LHCN-M2 (cell line): ENCODE measurements around the gene GYS1. TPM values are rescaled to one million over a fixed set of nuclear protein-coding genes. Genes with fewer than 3 reads are reported as not detected.

Experiments
- DNase-seq: peaks from one replicate; pipeline ENCODE4 v3.0.0-alpha.2; 2012; ENCODE audit warnings: low read depth
- total RNA-seq: library from RNA; depleted of rRNA; stranded (reverse); fragments of >200 nt; gene quantifications from 2 replicates; pipeline ENCODE4 v1.2.3, GENCODE V29; 2014

Gene GYS1
- total RNA-seq, 1 experiment from 2014 or later = 80.0 TPM

DNA sequence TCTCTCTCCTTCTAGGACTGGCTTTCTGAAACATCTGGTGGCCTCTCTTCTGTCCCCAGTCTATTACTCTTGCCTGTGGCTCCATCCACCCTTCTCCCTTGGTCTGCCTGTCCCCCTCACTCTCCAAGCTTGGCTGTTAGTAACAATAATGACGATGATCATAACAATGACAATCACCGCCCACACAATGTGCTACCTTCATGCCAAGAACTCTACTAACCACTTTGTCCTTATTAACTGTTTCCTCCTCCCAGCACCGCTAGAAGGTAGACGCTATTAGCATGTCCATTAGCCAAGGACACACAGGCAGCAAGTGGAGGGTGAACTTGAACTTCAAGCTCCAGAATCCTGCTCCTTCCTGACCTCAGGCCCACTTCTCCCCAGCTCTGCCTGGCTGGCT lies 2.7 kb downstream of the GYS1 start:
- DNase-seq = no peak

DNA sequence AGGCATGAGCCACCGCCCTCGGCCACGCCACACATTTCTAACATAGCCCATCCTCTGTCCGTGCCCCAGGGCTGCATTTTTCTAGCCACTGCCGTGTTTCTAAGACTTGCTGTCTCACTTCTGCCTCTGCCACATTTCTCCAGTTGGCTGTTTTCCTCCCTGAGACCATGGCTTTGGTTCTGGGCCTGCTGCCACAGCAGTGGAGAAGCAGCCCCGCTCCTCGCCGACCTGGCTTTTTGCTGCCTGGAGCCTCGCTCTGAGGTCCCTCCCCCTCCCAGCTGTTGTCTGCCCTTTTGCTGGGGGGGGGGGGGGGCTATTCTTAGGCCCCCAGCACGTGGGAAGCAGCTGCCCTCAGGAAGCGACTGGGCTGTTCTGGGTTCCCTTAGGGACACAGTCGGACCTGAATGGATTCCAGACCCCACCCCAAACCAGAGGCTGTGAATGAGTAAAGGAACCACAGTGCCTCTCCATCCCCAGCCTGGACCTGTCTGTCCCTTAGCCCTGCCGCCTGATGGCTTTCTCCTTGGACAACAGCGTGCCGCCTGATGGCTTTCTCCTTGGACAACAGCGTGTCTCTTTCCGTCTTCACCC lies 3.3 kb downstream of the GYS1 start:
- DNase-seq = peak; percentile 88

DNA sequence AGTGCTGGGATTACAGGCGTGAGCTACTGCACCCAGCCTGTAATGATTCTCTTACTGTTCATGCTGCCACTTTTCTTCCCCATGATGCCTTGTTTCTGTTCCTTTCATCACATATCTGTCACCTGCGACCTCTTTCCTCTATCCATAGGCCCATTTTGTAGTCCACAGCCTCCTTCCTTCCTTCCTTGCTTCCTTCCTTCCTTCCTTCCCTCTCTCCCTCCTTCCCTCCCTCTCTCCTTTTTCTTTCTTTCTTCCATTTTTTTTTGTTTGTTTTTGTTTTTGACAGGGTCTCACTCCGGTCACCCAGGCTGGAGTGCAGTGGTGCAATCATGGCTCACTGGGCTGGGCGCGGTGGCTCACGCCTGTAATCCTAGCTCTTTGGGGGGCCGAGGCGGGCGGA lies 4.2 kb downstream of the GYS1 start:
- DNase-seq = no peak

DNA sequence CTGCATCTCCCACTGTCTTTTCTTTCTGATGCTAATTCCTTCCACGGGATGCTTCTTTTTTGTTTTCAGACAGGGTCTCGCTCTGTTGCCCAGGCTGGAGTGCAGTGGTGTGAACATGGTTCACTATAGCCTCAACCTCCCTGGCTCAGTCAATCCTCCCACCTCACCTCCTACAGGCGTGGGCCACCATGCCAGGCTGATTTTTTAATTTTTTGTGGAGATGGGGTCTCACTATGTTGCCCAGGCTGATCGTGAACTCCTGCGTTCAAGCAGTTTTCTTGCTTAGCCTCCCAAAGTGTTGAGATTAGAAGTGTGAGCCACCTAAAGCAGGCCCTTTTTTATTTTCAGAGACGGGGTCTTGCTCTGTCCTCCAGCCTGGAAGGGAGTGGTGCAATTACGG lies 4.8 kb downstream of the GYS1 start:
- DNase-seq = no peak

DNA sequence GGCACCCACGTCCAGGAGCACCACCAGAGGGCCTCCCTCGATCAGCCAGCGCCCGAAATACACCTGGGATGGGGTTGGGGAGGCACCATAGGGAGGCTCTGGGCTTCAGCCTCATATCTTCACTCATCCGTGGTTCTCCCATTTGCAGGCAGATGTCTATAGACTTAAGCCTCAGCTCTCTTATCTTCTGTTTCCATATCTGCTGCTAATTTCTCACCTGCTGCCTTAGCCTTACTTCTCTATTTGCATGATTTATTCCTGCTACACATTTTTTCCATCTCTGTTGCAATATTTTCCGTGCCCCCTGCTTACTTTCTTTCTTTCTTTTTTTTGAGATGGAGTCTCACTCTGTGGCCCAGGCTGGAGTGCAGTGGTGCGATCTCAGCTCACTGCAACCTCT lies 5.8 kb downstream of the GYS1 start:
- no peak for DNase-seq

DNA sequence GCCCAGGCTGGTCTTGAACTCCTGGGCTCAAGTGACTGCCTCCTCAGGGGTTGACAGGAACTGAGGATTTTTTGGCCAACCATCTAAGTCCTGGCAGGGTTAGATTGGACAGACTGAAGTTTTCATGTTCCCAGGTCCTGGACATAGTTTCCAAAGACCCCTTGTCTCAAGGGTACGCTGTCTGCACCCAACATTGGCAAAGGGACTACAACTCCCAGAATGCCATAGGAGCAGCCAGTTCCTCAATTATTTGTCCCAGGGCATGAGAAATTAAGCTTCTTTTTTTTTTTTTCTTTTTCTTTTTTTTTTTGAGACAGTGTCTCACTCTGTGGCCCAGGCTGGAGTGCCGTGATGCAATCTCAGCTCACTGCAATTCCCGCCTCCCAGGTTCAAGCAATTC lies 6.9 kb downstream of the GYS1 start:
- no peak for DNase-seq

DNA sequence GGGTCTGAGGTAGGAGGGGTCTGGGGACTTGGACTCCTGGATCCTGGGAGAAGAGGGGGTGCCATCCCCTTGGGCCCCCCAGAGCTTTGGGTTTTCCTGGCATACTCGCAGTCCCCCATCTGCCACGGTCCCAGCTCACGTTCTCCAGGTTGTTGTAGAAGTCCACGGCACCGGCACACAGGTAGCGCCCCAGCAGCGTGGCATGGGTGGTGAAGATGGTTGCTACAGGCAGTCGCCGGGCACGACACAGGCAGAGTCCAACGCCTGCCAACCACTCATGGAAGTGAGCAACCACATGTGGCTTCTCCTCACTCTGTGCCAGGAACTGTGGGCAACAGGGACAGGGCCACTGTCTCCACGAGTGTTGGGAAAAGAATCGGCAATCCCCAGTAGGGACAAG lies 7.4 kb downstream of the GYS1 start:
- DNase-seq = no peak

DNA sequence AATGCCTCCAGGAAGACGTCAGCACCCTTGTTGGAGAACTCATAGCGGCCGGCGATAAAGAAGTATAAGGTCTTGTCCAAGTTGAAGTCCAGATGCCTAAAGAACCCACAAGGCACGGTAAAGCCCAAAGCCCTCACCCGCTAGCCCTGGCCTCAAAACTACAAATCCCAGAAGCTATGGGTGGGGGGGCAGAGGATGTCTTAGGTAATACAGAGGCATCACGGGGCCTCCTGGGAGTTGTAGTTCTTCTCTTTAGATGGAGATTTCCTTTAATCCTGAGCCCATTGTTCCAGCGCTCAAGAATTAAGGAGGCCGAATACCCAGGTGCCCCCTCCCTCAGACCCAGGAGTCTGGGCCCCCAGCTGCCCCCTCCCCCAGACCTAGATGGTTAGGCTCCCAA lies 10.8 kb downstream of the GYS1 start:
- DNase-seq = no peak

DNA sequence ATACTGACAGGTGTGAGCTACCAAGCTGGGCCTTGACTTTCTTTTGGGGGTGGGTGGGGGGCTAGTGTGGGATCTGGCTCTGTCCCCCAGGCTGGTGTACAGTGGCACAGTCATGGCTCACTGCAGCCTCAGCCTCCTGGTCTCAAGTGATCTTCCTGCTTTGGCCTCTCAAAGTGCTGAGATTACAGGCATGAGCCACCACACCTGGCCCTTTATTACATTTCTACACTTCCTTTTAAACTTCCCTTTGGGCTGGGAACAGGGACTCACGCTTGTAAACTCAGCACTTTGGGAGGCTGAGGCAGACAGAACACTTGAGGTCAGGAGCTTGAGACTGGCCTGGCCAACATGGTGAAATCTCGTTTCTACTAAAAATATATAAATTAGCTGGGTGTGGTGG lies 16.0 kb downstream of the GYS1 start:
- no peak for DNase-seq

DNA sequence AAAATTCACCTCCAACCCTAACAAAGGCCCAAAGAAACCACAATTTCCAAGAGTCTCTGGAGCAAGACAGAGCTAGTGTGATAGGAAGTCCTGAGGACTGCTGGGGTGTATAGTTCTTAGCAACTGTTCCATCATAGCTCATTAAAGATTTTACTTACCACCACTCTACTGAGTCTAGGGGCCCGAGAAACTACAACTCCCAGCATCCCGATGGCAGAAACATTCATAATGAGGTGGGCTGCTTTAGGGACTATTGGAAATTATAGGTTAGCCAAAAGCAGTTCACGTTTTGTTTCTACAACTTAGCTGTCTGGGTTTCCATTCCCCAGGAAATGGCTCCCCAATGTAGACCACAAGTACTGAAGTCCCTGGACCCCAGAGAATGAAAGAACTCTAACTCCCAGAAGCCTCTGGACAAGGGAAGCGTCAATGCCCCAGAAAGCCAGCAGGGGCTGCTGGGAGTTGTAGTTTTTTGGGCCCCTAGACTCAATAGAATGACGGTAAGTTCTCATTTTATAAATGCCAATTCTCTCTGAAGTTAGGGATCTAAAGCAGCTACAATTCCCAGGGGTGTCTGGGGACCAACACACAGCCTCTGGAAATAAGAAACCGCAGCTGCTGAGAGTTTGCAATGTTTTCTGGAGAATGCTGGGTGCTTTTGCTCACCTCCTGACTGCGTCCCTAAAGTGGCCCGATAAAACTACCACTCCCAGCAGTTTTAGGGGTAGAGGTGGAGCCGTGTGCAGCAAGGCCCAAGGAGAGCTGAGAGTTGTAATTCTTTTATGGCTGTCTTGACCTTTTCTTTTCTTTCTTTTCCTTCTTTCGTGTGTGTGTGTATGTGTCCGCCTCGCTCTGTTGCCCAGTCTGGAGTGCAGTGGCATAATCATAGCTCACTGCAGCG lies 16.9 kb downstream of the GYS1 start:
- no peak for DNase-seq

DNA sequence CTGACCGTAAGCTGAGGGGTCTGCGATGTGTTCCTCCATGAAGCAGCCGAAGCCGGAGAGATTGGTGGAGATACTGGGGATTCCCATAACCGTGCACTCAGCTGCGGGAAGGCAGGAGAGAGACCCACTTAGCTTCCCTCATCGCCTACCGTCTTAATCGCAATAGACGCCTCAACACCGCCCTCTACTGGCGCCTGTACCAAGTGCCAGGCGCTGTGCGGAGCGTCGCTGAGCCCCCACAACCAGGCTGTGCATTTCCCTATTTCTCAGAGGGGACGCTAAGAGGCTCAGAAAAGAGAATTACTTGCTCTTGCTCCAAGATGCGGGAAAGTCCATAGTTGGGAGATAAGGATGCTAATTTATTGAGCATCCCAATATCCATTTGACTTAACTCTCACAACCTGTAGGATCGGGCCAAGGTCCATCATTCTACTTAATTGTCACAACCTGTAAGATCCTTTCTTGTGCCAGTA lies 22.1 kb downstream of the GYS1 start:
- DNase-seq = no peak

DNA sequence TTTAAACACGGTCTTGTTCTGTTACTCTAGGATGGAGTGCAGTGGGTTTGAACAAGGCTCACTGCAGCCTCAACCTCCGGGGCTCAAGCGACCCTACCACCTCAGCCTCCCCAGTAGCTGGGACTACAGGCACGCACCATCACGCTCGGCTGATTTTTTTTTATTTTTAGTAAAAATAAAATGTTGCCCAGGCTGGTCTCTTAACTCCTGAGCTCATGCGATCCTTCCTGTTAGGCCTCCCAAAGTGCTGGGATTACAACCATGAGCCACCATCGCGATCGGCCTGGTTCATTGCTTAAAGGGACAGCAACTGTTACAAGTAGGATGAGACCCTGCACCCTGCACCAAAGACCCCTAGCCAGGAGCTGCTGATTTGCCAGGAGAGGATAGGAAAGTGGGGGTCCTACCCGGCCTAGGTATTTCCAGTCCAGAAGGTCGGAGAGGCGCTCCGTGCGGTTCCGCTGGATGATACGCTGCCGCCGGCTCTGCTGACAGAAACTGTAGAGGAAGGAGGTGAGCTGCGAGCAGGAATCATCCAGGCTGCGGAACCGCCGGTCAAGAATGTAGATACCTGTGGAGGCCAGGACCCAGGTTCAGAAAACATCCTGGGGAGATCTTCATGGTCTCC lies 22.9 kb downstream of the GYS1 start:
- no peak for DNase-seq

DNA sequence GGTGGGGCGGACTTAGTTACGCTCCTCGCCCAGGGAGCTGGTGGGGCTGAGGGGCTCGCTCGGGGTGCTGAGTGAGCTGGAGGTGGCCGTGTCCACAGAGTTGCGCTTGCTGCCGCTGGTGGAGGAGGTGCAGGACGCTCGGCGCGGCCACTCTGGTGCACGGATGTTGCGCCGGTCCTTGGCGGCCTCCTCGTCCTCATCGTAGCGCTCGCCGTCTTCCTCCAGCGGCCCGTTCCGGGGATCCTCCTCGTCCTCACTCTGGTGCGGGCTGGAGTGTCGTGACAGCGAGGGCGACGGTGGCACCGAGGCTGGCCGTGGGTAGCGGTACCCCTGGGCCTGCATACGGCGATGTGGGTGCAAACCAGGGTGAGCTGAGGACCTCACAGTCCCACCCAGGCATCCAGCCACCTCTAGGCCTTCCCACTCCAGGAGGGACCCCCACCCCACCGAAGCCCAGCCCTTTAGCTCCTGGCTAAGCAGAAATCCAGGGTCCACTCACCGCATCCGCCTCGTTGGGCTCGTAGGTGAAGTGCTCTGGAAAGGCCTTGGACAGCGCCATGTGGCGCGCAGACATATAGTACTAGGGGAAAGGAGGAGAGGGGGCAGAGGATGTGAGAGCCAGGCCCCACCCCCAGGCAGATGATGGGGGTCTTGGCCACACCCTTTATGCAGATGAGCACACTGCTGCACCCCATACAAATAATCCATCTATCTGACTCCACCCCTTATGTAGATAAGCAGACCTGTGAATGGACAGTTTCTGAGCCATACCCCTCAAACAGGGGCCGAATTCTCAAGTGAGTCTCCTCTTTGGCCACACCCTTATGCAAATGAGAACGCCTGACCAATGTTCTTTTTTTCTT lies 23.6 kb downstream of the GYS1 start:
- DNase-seq = no peak

DNA sequence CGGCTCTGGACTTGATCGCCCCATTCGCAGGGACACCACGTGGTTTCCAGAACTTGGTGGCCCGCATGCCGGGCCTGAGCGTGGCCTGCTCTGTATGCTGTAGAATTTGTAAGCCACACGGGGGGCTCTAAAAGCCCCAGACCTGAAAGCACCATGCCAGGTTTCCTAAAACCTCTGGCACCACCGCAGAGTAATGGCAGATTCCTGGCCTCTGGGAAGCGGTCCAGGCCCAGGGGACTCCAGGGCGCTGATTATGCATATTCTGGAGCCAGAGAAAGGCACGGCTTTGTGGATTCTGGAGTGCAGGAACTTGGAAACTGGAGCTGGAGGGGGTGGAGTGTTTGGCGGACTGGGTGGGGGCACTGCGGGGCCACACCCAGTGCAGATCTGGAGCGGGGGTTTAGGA lies 24.3 kb downstream of the GYS1 start:
- no peak for DNase-seq

DNA sequence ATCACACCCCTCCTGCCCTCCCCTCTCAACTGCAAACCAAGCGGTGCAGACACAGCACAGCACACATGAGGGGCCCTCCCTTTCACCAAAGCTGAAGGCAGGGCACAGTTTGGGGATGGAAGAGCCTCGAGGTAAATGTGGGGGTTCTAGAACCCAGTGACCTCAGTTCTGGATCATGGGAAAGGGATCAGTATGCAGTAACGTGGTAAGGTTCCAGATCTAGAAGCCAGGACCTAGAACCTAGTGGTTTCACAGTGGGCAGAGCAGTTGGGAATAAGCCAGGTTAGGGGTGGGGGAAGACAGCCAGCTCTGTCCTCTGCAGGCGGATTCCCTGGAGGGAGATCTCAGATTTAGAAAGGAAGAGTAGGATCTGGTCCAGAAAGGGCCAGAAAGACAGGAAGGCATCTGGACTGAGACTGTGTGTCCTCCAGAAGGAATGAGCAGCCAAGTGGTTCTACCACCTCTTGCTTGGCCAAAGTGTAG lies 24.9 kb downstream of the GYS1 start:
- DNase-seq = no peak

DNA sequence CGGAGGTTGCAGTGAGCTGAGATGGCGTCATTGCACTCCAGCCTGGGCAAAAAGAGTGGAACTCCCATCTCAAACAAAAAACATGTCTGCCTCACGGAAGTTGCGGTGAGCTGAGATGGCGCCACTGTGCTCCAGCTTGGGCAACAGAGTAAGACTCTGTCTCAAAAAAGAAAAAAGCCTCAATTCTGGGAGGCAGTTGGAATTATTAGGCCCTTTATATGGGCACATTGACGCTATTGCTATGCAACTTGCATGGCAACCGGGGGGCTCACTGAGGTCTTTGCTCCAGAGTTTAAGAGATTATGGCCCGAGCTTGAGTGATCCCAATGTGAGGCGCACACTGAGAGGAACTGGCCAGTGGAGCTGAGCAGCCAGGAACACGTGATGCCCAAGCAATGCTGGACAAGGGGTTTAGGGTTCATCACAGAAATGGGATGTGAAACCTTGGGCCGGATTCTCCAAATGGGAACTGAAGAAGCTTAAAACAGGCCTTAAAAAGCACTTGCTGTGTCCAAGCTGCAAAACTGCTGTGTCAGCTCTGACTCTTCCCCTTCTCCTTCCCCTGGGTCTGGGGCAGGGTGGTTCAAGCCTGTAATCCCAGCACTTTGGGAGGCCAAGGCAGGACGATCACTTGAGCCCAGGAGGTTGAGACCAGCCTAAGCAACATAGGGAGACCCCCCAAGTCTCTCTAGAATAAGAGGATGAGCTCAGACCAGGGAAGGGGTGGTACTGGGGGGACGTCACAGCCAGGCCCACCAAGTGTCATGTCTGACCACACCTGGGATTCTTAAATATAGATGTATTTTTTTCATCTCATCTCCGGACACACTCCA lies 25.5 kb downstream of the GYS1 start:
- DNase-seq = no peak

DNA sequence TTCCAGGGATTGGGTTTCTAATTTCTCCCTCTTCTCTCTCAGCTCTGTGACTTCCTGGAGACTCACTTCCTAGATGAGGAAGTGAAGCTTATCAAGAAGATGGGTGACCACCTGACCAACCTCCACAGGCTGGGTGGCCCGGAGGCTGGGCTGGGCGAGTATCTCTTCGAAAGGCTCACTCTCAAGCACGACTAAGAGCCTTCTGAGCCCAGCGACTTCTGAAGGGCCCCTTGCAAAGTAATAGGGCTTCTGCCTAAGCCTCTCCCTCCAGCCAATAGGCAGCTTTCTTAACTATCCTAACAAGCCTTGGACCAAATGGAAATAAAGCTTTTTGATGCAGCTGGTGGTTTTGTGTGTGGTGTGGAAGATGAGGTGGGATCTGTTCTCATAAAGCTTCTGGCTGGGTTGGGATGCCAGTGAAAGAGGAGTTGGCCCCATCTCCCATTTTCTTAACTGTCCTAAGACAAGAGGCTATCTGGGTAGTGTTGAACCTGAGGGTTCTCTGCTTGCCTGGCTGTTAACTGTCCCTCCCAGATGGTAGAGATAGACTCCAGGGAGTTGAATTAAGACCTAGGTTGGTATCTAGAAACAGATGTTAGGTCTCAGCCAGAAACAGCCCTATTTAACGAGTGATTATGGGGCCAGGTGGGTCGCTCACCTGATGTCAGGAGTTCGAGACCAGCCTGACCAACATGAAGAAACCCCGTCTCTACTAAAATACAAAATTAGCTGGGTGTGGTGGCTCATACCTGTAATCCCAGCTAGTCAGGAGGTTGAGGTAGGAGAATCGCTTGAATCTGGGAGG lies 26.4 kb downstream of the GYS1 start:
- no peak for DNase-seq

DNA sequence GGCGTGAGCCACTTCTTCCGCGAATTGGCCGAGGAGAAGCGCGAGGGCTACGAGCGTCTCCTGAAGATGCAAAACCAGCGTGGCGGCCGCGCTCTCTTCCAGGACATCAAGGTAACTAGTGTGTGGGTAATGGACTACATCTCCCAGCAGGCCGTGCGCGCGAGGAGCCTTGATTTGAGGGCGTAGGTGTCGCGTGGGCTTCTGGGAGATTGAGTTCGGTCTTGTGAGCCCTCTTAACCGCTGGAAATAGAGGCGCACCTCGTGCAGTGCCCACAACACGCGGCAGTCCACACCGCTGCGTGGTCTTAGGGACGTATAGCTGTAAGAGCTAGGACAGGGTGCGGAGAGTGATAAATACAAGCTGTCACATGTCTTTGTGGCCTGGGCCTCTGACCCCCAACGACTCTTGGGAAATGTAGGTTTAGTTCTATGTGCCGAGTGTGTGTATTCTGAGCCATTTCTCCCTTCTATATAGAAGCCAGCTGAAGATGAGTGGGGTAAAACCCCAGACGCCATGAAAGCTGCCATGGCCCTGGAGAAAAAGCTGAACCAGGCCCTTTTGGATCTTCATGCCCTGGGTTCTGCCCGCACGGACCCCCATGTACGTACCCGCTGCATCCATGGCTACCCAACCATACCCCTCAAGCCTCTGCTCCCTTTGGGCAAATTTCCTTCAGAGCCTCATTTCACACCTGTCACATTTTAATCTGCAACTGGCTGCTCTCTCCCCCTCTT lies 27.1 kb downstream of the GYS1 start:
- peak; percentile 83 for DNase-seq
